IPS-18a (cell line): ENCODE measurements around the gene NPW.

Experiments used
- H3K27ac ChIP-seq: one replicate; pipeline ENCODE4 v1.5.1; 2013; ENCODE audit warnings: low read length
- H3K27me3 ChIP-seq: one replicate; pipeline ENCODE4 v1.6.1; 2013; ENCODE audit warnings: mild to moderate bottlenecking, low read length; ENCODE audit not compliant: control insufficient read depth, insufficient read depth
- H3K36me3 ChIP-seq: one replicate; pipeline ENCODE4 v1.6.1; 2013; ENCODE audit warnings: low read depth, low read length; ENCODE audit not compliant: control insufficient read depth
- H3K4me1 ChIP-seq: one replicate; pipeline ENCODE4 v1.6.1; 2013; ENCODE audit warnings: low read depth, low read length; ENCODE audit not compliant: control insufficient read depth
- H3K4me3 ChIP-seq: one replicate; pipeline ENCODE4 v1.5.1; 2013; ENCODE audit warnings: low read length
- H3K9ac ChIP-seq: one replicate; pipeline ENCODE4 v1.6.1; 2013; ENCODE audit warnings: mild to moderate bottlenecking, low read length, moderate library complexity
- H3K9me3 ChIP-seq: one replicate; pipeline ENCODE4 v1.6.1; 2013; ENCODE audit warnings: low read depth, low read length; ENCODE audit not compliant: control insufficient read depth

NPW gene

DNA sequence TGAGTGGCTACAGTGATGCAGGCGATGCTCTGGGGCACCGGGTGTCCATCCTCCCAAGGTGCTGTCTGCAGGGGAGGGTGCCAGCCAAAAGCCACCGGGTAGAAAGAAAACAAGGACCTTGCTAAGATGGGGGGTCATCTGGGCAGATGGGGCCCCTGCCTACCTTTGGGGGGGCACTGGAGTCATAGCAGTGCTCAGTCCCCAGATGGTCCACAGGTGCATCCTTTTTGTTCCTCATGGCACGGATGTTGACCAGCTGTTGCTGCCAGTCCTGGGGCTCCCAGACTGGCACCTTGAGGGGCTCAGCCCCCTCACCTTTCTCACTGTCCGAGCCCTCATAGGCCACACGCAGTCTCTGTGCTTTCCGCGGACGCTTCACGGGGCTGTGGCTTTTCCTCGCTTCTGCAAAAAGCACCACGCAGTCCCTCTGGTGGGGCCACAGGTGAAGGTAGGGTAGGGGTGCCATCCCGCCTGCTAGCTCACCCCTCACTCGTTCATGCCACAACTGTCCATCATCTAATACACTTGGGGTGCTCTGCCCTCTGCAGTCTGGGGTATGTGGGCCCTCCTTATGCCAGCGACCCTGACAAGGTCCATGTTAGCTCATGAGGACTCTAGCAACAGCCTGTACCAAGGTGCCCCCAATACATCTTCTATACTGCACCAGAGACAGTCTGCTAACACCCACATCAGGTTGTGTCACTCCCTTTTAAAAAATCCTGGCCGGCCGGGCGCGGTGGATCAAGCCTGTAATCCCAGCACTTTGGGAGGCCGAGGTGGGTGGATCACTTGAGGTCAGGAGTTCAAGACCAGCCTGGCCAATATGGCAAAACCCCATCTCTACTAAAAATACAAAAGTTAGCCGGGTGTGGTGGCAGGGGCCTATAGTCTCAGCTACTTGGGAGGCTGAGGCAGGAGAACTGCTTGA is 26.6 kb downstream of the NPW start:
- no peaks in the 10 kb centered on the region for H3K4me1 ChIP-seq
- no peak overlapping the region for H3K27ac ChIP-seq
- no peaks in the 10 kb centered on the region for H3K27me3 ChIP-seq
- H3K9me3 ChIP-seq: no peaks in the 10 kb centered on the region
- peak overlapping the region; percentile 91 for H3K4me3 ChIP-seq
- peaks cover 7% of the 10 kb centered on the region for H3K36me3 ChIP-seq
- no peak overlapping the region for H3K9ac ChIP-seq

DNA sequence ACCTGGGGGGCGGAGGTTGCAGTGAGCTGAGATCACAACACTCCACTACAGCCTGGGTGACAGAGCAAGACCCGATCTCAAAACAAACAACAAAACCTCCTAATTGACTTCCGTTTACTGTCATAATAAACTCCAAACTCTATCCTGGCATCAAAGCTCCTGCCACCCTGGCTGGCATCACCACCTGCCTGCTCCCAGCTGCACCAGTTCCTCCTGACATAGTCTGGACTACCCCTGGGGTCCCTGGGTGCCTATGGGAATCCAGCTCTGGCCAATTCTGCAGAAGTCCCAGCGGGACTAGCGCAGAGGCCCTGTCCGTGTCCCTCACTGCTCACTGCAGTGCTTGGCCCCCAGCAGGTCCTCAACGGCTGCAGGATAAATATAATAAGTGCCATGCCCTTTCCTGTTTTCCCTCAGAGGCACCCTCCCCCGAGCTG is 27.3 kb downstream of the NPW start:
- Histone ChIP-seq H3K36me3 (peaks cover 7% of the 10 kb centered on the region), H3K9me3 (no peaks in the 10 kb centered on the region), H3K9ac (peak overlapping the region; percentile 50), H3K27me3 (no peaks in the 10 kb centered on the region), H3K27ac (no peak overlapping the region), H3K4me3 (peak overlapping the region; percentile 91), H3K4me1 (no peaks in the 10 kb centered on the region)

DNA sequence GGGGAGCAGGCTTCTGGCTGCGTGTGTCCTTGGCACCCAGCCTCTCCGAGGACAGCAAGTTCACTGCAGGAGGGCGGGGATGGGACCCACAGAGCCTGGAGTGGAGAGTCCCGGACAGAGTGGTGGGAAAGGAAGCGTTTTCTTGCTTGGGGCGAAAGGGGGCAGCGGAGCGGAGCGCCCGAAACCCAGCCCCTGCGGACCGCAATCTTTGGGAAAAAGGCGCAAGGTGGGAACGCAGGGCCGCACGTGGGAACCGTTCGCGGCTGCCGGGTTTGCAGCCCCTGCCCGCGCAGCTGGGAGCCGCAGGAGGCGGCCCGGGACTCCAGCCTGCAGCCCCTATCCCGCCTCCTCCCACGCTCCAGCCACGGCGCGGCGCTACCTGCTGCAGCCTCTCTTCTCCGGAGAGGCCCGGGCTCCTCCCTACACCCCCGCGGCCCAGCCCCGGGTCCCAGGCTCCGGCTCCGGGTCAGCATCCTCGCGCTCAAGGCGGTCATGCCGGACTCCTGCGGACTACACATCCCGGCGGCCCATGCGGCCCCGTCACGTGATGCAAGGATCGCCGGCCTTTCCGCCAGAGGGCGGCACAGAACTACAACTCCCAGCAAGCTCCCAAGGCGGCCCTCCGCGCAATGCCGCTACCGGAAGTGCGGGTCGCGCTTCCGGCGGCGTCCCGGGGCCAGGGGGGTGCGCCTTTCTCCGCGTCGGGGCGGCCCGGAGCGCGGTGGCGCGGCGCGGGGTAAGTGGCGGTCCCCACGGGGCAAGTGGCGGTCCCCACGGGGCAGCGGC is 27.9 kb downstream of the NPW start, which contains the start of the genes NTHL1 and TSC2:
TSS of gene NTHL1 (minus strand) at position 505 of the 786 bp plus-strand sequence. CDS start at position 494, 11 bp downstream.
TSS of gene TSC2 (plus strand) at position 656 of the 786 bp plus-strand sequence. CDS start 631 bp downstream, outside the sequence.
- Histone ChIP-seq H3K27ac (no peak within 1 kb of the TSS), H3K4me1 (no peaks in the 10 kb centered on the region), H3K4me3 (peak within 1 kb of the TSS; percentile 91), H3K27me3 (no peaks in the 10 kb centered on the region), H3K9ac (peak within 1 kb of the TSS; percentile 50), H3K9me3 (no peaks in the 10 kb centered on the region), H3K36me3 (peaks cover 7% of the 10 kb centered on the region)

DNA sequence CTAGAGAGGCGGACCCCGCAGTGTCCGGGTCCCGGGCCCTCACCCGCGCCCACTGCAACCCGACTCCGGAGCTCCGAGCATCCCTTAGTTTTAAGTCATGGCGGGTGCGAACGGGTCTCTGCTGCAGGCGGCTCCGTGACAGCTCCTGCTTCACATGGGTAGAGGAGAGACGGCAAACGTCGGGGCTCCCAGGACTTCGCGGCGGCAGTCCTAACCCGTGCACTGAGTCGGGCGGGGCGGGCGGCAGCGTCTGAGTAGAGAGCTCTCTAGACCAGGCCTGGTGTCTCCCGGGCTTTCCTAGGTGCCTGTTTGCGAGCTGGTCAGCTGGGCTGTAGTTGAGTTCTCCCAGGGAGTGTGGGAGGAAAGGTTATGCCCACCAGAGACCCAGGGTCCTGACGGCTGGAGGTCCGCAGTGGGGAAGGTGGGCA is 28.5 kb downstream of the NPW start:
- Histone ChIP-seq H3K4me1 (no peaks in the 10 kb centered on the region), H3K9me3 (no peaks in the 10 kb centered on the region), H3K9ac (peak overlapping the region; percentile 8), H3K36me3 (peaks cover 7% of the 10 kb centered on the region), H3K27ac (no peak overlapping the region), H3K4me3 (peak overlapping the region; percentile 91), H3K27me3 (no peaks in the 10 kb centered on the region)

DNA sequence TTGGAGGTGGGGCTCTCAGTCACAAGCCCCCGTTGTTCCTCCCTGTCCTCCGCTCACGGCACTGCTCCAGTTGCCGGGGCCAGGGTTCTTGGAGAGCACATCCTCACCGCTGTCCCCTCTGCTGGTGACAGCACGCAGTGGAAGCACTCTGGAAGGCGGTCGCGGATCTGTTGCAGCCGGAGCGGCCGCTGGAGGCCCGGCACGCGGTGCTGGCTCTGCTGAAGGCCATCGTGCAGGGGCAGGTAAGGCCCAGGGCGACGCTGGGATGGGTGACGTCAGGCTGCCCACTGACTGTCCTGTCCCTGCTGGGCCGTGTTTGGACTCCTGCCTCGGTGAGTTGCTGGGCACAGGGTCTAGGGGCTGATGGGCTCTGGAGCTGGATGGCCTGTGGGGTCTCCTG is 33.6 kb downstream of the NPW start:
- Histone ChIP-seq H3K27me3 (no peaks in the 10 kb centered on the region), H3K9ac (no peak overlapping the region), H3K4me1 (no peaks in the 10 kb centered on the region), H3K36me3 (peaks cover 4% of the 10 kb centered on the region), H3K27ac (no peak overlapping the region), H3K9me3 (no peaks in the 10 kb centered on the region), H3K4me3 (no peak overlapping the region)

DNA sequence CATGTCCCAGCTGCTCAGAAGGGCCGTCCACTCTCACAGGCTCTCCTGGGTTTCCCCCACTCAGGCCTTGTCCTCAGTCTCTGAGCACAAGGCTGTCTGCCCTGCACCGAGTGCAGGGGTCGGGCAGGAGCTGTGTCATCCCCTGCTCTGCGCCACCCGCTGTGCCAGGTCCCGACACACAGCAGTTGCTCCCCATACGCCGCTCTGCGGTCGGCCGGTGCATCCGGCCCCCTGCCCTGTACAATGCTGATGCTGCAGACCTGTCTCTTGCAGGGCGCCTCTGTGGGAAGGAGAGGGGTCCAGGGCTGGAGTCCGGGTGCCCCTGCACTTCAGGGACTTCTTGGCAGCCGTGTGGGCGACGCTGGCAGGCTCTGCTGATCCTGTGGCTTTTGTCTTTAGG is 34.3 kb downstream of the NPW start:
- Histone ChIP-seq H3K4me1 (no peaks in the 10 kb centered on the region), H3K9ac (no peak overlapping the region), H3K27me3 (no peaks in the 10 kb centered on the region), H3K4me3 (no peak overlapping the region), H3K9me3 (no peaks in the 10 kb centered on the region), H3K36me3 (peaks cover 4% of the 10 kb centered on the region), H3K27ac (no peak overlapping the region)

DNA sequence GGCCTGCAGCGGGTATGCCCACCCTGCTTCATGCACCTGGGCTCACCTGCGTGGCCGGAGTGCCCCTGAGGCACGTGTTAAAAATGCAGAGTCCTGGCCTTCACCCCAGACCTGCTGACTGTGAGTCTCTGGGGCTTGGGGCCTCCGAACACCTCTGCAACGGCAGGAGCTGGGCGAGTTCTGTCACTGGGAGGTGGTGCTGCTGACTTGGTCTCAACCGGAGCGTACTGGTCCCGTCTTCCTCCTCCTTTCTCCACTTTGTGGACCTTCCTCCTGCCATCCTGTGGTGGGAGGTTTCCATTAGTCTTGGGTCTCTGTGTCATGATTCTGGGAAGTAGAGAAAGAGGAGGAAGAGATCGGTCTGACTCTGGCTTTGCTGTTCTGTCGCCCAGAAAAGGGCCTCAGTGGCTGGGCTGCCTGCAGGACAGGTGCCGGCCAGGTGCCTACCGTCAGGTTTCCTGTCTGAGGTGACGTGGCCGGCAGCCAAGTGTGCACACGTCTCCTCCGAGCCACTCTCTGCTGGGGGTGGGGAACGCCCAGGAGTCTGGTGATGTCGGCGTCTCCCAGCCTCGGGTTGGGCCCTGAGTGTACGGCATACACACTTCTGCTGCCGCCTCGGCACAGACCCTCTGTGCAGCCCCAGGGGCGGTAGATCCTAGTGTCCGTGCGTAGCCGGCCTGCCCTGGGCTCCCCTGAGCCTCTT is 35.1 kb downstream of the NPW start:
- Histone ChIP-seq H3K27me3 (no peaks in the 10 kb centered on the region), H3K27ac (no peak overlapping the region), H3K36me3 (peaks cover 4% of the 10 kb centered on the region), H3K4me3 (no peak overlapping the region), H3K9ac (no peak overlapping the region), H3K9me3 (no peaks in the 10 kb centered on the region), H3K4me1 (no peaks in the 10 kb centered on the region)

DNA sequence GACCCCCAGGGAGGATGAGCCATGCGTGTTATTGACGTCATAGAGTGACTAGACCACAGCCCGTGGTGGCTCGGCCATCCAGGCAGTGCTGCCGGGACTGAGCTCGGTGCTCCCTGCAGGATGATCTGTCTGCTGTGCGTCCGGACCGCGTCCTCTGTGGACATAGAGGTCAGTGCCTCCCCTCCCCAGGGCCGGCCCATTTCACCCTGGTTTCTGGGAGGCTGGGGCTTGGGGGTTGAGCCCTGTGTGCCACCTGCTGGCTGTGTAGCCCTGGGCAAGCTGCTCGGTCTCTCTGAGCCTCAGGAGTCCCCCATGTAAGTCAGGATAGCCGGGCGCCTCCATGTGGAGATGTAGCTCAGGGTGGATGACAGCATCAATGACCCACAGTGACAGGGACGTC is 36.5 kb downstream of the NPW start:
- Histone ChIP-seq H3K36me3 (peaks cover 4% of the 10 kb centered on the region), H3K4me3 (no peak overlapping the region), H3K4me1 (no peaks in the 10 kb centered on the region), H3K9ac (no peak overlapping the region), H3K27ac (no peak overlapping the region), H3K9me3 (no peaks in the 10 kb centered on the region), H3K27me3 (no peaks in the 10 kb centered on the region)

DNA sequence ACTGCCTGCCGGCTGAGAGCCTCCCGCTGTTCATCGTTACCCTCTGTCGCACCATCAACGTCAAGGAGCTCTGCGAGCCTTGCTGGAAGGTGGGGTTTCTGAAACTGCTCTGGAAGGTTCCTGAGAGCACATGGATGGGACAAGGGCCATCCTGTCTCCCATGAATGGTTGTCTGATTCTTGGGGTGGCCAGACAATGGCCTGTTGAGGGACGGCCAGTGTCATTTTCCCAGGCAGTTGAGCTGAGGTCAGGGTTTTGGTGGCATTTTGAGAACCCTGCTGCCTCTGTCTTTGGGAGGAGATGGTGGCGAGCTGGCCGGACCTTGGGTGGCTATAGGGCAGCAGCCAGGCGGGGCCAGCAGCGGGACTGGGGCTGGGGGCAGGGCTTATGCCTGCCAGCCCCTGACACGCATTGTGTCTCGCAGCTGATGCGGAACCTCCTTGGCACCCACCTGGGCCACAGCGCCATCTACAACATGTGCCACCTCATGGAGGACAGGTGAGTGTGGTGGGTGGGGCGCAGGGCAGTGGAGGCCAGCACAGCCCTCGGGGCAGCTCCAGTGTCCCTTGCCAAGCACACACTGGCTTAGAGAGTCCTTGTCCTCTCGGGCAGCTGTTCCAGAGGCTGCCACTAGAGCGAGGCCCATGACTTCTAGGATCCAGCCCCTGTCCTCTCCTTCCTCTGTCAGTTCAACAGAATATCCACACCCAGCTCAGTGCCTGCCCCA is 37.3 kb downstream of the NPW start:
- Histone ChIP-seq H3K4me3 (no peak overlapping the region), H3K36me3 (peaks cover 4% of the 10 kb centered on the region), H3K27ac (no peak overlapping the region), H3K27me3 (no peaks in the 10 kb centered on the region), H3K9me3 (no peaks in the 10 kb centered on the region), H3K9ac (no peak overlapping the region), H3K4me1 (no peaks in the 10 kb centered on the region)

DNA sequence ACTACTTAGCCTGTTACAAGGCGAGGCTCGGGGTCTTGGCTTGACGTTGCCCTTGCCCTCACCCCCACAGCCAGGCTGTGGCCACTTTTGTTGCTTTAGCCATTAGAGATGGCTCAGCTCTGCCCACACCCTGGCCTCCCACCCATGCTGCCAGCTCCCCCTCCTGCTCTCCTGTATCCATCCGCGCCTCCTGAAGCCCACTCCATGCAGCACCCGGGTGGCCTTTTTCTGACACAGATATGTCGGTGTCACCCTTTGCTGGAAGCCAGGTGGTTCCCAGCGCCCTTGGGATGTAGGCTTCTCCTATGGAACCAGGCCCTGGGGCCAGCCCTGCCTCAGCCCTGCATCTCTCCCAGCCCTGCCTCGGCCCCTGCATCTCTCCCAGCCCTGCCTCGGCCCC is 37.9 kb downstream of the NPW start:
- Histone ChIP-seq H3K4me1 (no peaks in the 10 kb centered on the region), H3K27me3 (no peaks in the 10 kb centered on the region), H3K36me3 (peaks cover 7% of the 10 kb centered on the region), H3K9ac (no peak overlapping the region), H3K4me3 (no peak overlapping the region), H3K9me3 (no peaks in the 10 kb centered on the region), H3K27ac (no peak overlapping the region)
